ACHN (cell line): ENCODE results near the gene LIN28B.
"Not testable (repeated sequence)": the region's sequence is repeated elsewhere in the genome, so short reads cannot be mapped to it uniquely, and the experiment has no call there.

Source experiments
- DNase-seq: peaks from one replicate; pipeline ENCODE4 v3.0.0-alpha.2; 2015
- in situ Hi-C: cut with HindIII; loops from 2 replicates; pipeline ENCODE4 v1.10.0; 2017; ENCODE audit warnings: low sequenced_read_pairs, low pct_ligation_motif_present, low pct_unique_long_range_greater_than_20kb

The LIN28B gene

DNA sequence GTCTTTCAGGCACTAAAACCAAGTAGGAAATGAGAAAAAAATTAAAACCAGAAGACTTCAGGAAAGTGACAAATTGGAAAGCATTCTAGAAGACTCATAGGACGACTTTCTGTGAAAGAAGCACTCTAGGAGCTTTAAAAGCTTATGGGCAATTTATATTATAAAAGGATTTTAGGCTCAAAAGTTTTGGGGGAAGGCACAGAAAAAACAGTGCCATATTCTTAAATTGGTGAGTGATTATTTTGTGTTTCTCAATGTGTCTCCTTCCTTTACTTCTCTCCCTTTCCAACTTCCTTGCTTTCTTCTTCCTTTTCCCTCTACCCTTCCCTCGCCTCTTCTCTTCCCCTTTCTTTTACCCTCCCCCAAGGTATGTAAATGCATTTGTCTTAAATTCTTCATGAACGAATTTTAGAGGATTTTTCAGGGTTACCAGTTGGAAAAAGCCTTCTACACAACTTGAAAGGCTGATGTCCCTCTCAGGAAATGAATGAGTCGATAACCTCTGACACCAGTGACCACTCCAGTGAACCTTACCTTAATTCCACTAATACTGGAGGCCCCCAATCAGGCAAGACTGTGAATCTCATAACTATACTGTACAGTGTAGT lies 2.6 kb upstream of the LIN28B start:
- DNase-seq, result no peak
- in situ Hi-C loops, result no loop called here

DNA sequence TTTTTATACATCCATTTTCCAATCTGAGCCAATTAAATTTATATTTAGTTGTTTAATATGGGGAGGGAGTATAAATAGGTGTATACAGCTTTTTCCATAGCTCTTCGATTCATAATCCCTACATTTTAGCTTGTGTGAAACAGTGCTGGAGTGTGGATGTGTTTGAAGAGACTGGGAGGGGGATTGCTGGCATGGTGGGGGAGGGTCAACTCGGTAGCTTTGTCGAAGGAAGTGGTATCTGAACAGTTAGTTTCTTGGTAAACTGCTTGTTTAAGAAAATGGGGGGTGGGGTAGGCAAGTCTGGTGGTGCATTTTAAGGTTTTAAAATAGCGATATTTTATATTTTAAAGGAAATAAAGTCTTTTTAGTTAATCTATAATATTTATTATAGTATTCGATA lies 1.4 kb upstream of the LIN28B start:
- DNase-seq, result no peak
- in situ Hi-C loops, result no loop called here

DNA sequence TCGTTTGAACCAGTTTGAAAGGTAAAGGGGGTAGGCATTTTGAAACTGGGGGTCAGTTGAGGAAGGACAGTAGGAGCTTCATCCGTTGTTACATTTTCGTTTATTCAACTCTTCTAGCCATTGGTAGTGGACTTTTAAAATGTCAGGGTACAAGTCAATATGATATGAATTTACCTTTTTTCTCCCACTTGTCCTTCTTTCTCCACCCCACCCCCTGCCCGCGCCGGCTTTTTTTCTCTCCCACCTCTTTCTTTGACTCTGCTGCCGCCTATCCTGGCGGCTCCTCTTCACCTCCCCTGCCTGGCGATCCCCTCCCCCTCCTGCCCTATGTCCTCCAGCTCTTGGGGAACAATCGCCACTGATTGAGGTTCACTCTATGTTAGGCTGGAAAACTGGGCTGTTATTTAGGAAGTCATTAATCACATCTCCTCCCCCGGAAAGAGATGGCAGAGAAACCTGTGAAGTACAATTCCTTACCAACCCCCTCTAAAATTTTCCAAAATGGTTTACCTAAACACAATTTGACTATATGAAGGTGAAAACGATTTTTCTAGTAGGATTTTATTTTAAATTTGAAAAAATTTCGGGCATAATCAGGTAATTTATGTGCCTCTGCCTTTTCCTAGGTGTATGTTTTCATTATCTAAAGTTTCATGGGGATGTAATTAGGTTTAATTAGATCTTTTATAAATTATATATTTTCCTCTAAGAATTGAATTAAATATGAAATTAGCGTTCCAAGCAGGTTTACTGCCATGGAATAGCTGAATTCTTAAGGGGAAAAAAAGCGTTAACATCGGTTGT lies 778 bp upstream of the LIN28B start:
- in situ Hi-C loops, result no loop called here
- no peak for DNase-seq

DNA sequence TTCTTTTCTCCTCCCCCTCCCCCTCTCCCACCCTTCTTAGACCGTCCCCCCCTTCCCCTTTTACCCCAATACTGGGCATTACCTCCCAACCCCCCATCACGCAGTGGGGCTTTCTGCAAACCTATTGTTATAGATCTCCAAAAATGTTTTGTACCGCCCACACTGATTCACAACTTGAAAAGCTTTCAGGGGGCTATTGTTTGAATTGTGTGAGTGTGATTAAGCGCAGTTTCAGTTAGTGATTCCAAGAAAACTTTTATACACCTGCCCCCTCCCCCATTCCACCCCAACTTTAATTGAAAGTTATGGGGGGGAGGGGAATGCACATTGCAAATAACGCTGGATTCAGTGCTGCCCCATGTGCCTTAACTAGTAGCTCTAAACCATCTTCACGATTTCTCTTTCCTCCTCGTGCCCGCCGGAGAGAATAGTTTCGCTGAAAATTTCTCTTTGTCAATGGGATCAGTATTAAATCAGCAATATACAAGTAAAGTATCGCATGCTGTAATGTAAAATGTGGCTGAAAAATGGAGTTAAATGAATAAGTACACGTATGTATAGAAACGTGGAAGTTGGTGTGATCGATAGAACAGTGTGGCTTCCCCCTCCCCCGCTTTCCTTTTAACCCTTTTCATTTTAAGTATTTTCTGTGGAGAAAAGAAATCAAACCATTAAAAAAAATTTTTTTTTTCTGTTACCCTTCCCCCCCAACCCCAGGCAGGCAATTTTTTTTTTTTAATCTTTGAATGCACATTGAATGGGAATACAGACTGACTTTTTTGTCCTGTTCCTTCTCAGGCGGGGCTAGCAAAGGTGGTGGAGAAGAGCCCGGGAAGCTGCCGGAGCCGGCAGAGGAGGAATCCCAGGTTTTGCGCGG lies 632 bp downstream of the LIN28B start:
- DNase-seq, result no peak
- in situ Hi-C loops, result no loop called here

DNA sequence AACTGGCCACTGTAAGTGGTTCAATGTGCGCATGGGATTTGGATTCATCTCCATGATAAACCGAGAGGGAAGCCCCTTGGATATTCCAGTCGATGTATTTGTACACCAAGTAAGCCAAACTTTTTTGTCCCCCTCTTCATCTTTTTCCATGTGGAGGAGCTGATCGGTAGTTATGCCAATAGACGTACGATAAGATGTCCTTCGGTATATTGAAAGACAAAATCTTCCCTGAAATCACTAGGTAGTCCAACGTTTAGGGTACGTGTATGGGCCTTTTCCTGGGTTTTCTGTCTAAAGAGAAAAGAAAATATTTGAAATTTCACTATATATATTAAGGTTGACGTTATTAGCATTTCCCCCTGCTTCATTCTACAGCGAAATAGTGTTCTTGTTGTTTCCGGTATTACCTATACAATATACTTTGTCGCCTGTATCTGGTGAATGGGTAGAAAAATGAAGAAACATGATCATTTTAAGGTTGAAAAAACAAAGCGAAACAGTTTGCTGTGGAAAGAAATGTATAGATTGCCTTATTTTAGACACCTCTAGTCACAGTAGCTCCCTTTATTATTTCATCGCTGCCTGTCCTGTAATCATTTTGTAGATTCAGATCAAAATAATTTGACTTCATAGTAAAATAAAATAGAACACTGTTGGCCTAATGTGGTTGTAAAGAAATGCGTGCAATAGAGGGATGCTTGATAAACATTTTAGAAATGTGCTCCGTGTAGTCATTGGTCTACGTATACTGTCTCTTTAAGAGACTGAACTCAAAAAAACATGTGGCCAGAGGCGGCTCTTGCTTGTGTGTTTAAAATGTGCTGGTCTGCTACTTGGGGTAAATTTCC lies 1.5 kb downstream of the LIN28B start:
- DNase-seq, result no peak
- in situ Hi-C loops, result no loop called here

DNA sequence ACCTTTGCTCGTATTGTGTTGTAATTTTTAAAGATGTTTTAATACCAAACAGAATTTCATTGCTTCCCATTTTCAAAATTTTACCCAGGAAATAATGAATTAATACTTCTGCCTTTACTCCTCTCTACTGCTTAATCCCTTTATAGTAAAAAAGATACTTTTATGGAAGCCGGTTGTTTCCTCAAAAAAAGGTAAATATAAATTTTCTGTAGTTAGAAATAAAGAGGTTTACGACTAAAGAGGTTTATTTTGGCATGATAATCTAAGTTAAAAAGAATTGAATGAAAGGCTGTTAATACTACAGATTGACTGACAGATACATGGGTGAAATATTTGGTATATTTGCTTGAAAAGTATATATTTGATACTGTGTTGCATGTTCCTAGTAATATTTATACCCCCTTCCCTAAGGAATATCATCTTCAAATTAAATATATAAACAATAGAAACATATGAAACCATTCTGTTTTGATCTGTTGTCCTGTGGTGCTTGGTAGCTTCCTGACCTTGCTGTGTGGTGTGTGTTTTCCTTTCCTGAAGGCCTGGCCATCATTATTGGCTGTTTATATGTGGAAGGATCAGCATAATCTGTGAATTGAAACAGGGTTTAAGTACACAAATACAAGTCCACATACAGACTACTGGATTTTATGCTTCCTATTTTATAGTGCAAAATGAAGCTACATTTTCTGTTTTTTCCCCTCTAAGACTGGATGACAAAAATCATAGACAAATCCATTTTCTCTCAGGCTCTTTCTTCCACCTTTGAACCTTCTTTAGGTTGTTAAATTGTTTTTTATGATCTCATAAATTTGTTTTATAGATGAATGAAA lies 2.3 kb downstream of the LIN28B start:
- DNase-seq, result no peak
- in situ Hi-C loops, result no loop called here

DNA sequence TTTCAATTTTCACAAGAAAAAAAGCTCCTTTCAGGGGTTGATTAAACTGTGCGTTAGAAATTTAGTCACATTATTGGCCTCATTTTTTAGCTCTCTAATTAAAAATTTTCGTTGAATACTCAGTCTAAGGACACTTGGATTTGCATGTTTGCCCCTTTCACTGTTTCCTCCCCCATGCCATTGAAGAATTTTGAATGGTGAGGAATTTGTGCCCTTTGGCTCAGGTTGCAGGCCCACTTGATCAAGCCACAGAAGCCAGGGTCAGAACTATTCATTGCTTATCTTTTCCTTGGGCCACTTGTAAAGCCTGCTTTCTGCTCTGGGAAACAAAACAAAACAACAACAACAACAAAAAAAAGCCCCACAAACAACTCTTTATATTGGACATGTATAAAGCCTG lies 12.2 kb downstream of the LIN28B start:
- no peak for DNase-seq
- in situ Hi-C loops, result no loop called here

DNA sequence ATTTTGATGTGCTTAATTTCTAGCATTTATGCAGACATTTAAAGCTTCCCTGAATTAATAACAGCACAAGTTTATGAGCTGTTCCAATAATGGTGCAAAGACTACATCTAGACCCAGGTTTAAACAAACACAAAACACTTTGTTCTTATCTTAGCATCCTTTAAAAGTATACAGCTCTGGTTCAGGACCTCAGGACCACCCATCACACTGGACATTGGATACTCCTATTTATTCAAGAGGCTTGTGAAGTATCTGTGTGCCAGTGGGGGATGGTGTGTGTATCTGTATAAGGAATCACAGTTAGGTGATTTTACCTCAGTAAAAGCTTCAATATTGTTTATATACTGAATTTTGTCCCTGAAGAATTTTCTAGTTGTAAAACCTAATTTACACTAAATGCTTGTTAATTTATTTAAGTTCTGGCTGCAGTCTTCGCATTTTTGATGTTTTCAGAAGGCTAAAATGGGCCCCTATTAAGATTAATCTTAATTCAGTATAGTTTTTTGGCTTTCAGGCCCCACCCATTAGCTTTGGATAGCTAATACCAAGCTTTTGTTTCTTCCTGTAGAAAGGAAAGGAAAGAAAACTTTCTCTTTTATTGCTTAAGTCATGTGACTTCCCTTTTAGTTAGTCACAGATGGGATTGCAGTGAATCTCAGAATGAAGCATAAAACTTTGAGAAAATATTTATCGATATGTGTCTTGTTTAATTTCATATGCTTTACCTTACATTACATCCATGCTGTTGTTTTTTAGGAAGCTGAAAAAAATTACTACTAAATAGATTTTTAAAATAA lies 13.1 kb downstream of the LIN28B start:
- DNase-seq, result no peak
- in situ Hi-C loops, result no loop called here

DNA sequence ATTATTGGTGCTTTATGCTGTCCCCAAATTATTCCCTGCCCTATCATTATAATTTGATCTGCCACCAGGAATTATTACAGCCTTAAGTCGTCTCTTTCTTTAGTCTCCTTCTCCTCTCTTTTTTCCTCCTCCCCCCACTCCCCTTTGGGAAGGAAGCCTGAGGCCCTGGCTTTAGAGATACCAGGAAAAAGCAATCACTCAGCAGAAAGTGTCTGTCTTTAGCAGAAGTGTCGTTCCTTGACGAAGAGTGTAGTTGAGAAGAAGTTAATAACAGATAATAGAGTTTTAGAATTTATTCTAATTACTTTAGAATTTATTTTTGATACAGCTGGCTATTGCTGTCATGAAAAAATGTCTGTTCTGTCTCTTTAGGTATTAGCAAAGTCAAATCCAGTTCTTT lies 16.5 kb downstream of the LIN28B start:
- no peak for DNase-seq
- in situ Hi-C loops, result no loop called here

DNA sequence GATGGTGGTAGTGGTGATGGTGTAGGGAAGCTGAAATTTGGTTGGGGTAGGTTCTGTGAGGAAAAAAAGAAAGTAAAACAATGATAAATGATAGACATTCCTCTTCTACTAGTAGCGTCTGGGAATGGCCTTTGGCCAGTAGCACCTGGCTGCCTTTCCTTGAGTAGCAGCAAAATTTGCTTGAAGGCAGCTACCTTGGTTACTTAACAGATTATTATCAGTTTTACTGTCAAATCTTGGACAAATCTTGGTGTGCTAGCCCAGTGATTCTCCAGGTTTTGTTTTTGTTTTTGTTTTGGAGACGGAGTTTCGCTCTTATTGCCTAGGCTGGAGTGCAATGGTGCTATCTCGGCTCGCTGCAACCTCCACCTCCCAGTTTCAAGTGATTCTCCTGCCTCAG lies 26.4 kb downstream of the LIN28B start:
- in situ Hi-C loops, result no loop called here
- DNase-seq, result no peak

DNA sequence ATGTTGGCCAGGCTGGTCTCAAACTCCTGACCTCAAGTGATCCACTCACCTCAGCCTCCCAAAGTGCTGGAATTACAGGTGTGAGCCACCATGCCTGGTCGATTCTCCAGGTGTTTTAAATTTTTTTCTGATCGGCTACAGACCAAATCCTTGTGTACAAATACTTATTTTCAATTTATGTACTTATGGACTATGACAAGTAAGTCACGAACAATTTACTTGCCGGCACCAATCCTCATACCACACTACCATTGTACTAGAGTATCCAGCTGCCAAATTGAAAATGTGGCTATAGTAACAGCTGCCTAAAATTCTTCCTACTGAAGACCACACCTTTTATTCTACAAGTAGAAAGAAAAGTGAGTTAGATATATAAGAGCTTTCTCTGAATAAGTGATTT lies 26.9 kb downstream of the LIN28B start:
- in situ Hi-C loops, result no loop called here
- no peak for DNase-seq

DNA sequence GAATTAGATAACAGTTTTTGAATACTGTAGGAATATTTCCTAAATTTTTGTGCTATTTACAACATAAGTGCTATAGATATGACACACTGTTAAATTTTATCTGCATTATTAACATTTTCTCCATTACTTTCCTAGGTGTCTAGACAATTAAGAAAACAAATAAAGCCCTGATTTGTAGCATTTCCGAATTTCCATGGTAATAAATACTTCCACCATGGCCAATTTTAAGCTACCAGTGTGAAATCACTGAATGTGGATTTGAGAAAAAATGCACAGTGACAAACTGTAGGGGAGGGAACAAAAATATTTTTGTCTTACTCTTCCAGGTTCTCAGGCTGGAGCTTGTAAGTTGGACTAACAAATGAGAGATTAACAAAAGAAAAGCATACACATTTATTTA lies 27.9 kb downstream of the LIN28B start:
- DNase-seq, result no peak
- in situ Hi-C loops, result no loop called here

DNA sequence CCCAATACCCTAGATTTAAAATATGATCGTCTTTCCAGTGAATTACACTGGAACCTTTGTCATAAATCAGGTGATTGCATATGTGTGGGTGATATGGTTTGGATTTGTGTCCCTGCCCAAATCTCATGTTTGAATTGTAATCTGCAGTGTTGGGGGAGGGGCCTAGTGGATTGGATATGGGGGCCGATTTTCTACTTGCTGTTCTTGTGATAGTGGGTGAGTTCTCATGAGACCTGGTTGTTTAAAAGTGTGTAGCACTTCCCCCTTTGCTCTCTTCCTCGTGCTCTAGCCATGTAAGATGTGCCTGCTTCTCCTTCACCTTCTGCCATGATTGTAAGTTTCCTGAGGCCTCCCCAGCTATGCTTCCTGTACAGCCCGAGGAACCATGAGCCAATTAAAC lies 29.0 kb downstream of the LIN28B start:
- in situ Hi-C loops, DNase-seq: not testable (repeated sequence)

DNA sequence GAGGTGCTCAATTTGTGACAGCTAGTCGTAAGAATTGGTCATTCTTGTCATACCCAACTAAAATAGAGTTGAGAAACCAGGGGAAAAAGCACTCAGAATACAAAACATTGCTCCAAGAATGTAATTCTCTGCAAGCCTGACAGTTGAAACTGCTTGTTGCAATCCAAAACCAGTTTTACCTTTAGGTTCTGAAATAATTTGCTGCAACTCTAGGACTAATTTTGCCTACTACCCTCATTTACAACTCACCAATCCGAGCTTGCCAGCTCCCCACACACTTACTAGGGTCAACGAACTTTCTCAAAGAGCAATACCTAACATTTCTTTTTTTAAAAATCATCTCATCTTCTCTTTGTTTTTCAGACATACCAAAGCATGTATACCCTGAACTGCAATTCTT lies 29.7 kb downstream of the LIN28B start:
- no peak for DNase-seq

DNA sequence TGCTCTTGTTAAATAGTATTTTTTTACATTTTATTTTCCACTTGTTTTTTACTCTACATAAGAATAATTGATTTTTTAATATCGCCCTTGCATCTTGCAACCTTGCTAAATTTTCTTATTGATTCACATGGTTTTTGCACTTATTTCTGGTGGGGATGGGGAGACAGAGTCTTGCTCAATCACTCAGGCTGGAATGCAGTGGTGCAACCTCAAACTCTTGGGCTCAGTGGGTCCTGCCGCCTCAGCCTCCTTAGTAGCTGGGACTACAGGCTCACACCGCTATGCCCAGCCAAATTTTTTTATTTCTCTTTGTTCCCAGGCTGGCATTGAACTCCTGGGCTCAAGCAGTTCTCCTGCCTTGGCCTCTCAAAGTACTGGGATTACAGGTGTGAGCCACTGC lies 30.3 kb downstream of the LIN28B start:
- DNase-seq, result no peak
- in situ Hi-C loops, result no loop called here

More for the DNA sequence above, 29.7 kb downstream of the LIN28B start:
- in situ Hi-C loops, result no loop called here

DNA sequence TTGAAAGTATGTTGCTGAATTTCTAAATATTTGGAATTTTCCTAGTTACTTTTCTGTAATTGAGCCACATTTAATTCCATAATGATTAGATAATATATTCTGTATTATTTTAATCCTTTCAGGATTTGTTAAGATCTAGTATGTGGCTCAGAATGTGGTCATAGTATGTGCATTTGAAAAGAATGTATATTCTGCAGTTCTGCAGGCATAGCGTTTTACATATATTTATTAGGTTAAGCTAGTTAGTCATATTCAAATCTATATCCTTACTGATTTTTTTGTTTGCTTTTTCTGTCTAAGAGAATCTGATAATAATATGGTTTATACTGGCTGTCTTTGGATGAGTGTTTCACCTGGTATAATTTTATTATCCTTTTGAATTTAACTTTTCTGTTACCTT lies 33.2 kb downstream of the LIN28B start:
- no peak for DNase-seq
- in situ Hi-C loops, result no loop called here

DNA sequence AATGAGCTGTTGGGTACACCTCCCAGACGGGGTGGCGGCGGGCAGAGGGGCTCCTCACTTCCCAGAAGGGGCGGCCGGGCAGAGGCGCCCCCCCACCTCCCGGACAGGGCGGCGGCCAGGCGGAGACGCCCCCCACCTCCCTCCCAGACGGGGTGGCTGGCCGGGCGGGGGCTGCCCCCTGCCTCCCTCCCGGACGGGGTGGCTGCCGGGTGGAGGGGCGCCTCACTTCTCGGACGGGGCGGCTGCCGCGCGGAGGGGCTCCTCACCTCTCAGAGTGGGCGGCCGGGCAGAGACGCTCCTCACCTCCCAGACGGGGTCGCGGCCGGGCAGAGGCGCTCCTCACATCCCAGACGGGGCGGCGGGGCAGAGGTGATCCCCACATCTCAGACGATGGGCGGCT lies 34.2 kb downstream of the LIN28B start:
- DNase-seq, in situ Hi-C loops: not testable (repeated sequence)
